Stimulated activated naive CD8-positive, alpha-beta T cell treated with anti-CD3 and anti-CD28 coated beads, Interleukin-15, Interleukin-2, amounts not matched to agents 100 ng/mL and 50 ng/mL, for 24 hours (primary cell): ENCODE measurements around the gene AMOTL2.

ENCODE experiments used
- H3K27ac Mint-ChIP-seq: one replicate; pipeline ENCODE4 v1.8.0; 2021; ENCODE audit warnings: mild to moderate bottlenecking, mixed read lengths
- H3K27me3 Mint-ChIP-seq: one replicate; pipeline ENCODE4 v1.8.0; 2021; ENCODE audit warnings: mixed read lengths
- H3K36me3 Mint-ChIP-seq: one replicate; pipeline ENCODE4 v1.8.0; 2021; ENCODE audit warnings: low read depth, mixed read lengths
- H3K4me1 Mint-ChIP-seq: one replicate; pipeline ENCODE4 v1.8.0; 2021; ENCODE audit warnings: low read depth, mixed read lengths
- H3K4me3 Mint-ChIP-seq: one replicate; pipeline ENCODE4 v1.8.0; 2021; ENCODE audit warnings: mild to moderate bottlenecking, mixed read lengths
- H3K9me3 Mint-ChIP-seq: one replicate; pipeline ENCODE4 v1.8.0; 2021; ENCODE audit warnings: mixed read lengths

Gene AMOTL2

GRCh38 chr3:134315286-134316106, 58.8 kb downstream of the AMOTL2 start:
- Mint-ChIP-seq H3K9me3 (no peaks in the 10 kb centered on the region), H3K27me3 (peaks cover 31% of the 10 kb centered on the region), H3K36me3 (no peaks in the 10 kb centered on the region), H3K27ac (no peak overlapping the region), H3K4me1 (peaks cover 6% of the 10 kb centered on the region), H3K4me3 (no peak overlapping the region)

- H3K27me3 Mint-ChIP-seq, result peaks cover 31% of the 10 kb centered on the region
- H3K36me3 Mint-ChIP-seq, result no peaks in the 10 kb centered on the region
- H3K9me3 Mint-ChIP-seq, result no peaks in the 10 kb centered on the region
- no peak overlapping the region for H3K4me3 Mint-ChIP-seq
- H3K27ac Mint-ChIP-seq, result no peak overlapping the region
- peaks cover 6% of the 10 kb centered on the region for H3K4me1 Mint-ChIP-seq
Observed at GRCh38 chr3:134314588-134315285, 59.5 kb downstream of the AMOTL2 start.

GRCh38 chr3:134313847-134314587, 60.2 kb downstream of the AMOTL2 start:
- H3K36me3 Mint-ChIP-seq, result no peaks in the 10 kb centered on the region
- H3K27me3 Mint-ChIP-seq, result peaks cover 31% of the 10 kb centered on the region
- H3K4me1 Mint-ChIP-seq, result peaks cover 6% of the 10 kb centered on the region
- H3K4me3 Mint-ChIP-seq, result no peak overlapping the region
- no peak overlapping the region for H3K27ac Mint-ChIP-seq
- H3K9me3 Mint-ChIP-seq, result no peaks in the 10 kb centered on the region

- peaks cover 28% of the 10 kb centered on the region for H3K27me3 Mint-ChIP-seq
- no peak overlapping the region for H3K4me3 Mint-ChIP-seq
- no peak overlapping the region for H3K27ac Mint-ChIP-seq
- peaks cover 7% of the 10 kb centered on the region for H3K4me1 Mint-ChIP-seq
- H3K9me3 Mint-ChIP-seq, result no peaks in the 10 kb centered on the region
- no peaks in the 10 kb centered on the region for H3K36me3 Mint-ChIP-seq
Observed at GRCh38 chr3:134312873-134313846, 61.1 kb downstream of the AMOTL2 start.

GRCh38 chr3:134312072-134312872, 62.0 kb downstream of the AMOTL2 start:
- Mint-ChIP-seq H3K4me1 (peaks cover 9% of the 10 kb centered on the region), H3K36me3 (no peaks in the 10 kb centered on the region), H3K27me3 (peaks cover 25% of the 10 kb centered on the region), H3K9me3 (no peaks in the 10 kb centered on the region), H3K27ac (no peak overlapping the region), H3K4me3 (no peak overlapping the region)

- H3K27me3 Mint-ChIP-seq, result peaks cover 29% of the 10 kb centered on the region
- no peak overlapping the region for H3K4me3 Mint-ChIP-seq
- no peaks in the 10 kb centered on the region for H3K9me3 Mint-ChIP-seq
- no peak overlapping the region for H3K27ac Mint-ChIP-seq
- peaks cover 9% of the 10 kb centered on the region for H3K4me1 Mint-ChIP-seq
- no peaks in the 10 kb centered on the region for H3K36me3 Mint-ChIP-seq
Observed at GRCh38 chr3:134311693-134312071, 62.6 kb downstream of the AMOTL2 start.

GRCh38 chr3:134311265-134311664, 63.0 kb downstream of the AMOTL2 start:
- Mint-ChIP-seq H3K9me3 (no peaks in the 10 kb centered on the region), H3K36me3 (no peaks in the 10 kb centered on the region), H3K27me3 (peaks cover 33% of the 10 kb centered on the region), H3K4me1 (peaks cover 9% of the 10 kb centered on the region), H3K27ac (no peak overlapping the region), H3K4me3 (no peak overlapping the region)

GRCh38 chr3:134309987-134310700, 64.1 kb downstream of the AMOTL2 start:
- H3K36me3 Mint-ChIP-seq, result no peaks in the 10 kb centered on the region
- H3K27me3 Mint-ChIP-seq, result peaks cover 36% of the 10 kb centered on the region
- peaks cover 3% of the 10 kb centered on the region for H3K4me1 Mint-ChIP-seq
- no peaks in the 10 kb centered on the region for H3K9me3 Mint-ChIP-seq
- no peak overlapping the region for H3K27ac Mint-ChIP-seq
- no peak overlapping the region for H3K4me3 Mint-ChIP-seq

GRCh38 chr3:134308350-134308891, 65.8 kb downstream of the AMOTL2 start:
- H3K36me3 Mint-ChIP-seq, result no peaks in the 10 kb centered on the region
- H3K4me1 Mint-ChIP-seq, result peaks cover 3% of the 10 kb centered on the region
- H3K9me3 Mint-ChIP-seq, result no peaks in the 10 kb centered on the region
- peaks cover 26% of the 10 kb centered on the region for H3K27me3 Mint-ChIP-seq
- H3K4me3 Mint-ChIP-seq, result no peak overlapping the region
- H3K27ac Mint-ChIP-seq, result no peak overlapping the region

GRCh38 chr3:134307425-134307824, 66.8 kb downstream of the AMOTL2 start:
- Mint-ChIP-seq H3K4me1 (peaks cover 3% of the 10 kb centered on the region), H3K27me3 (peaks cover 26% of the 10 kb centered on the region), H3K4me3 (no peak overlapping the region), H3K36me3 (no peaks in the 10 kb centered on the region), H3K9me3 (no peaks in the 10 kb centered on the region), H3K27ac (no peak overlapping the region)

- no peak overlapping the region for H3K4me3 Mint-ChIP-seq
- H3K36me3 Mint-ChIP-seq, result no peaks in the 10 kb centered on the region
- peaks cover 23% of the 10 kb centered on the region for H3K27me3 Mint-ChIP-seq
- peaks cover 3% of the 10 kb centered on the region for H3K4me1 Mint-ChIP-seq
- no peaks in the 10 kb centered on the region for H3K9me3 Mint-ChIP-seq
- no peak overlapping the region for H3K27ac Mint-ChIP-seq
Observed at GRCh38 chr3:134306320-134306719, 67.9 kb downstream of the AMOTL2 start.
